LNCAP (cell line): ENCODE results near the gene LMNA.

Experiments
- CTCF ChIP-seq: fragments of 450-650 bp; IDR thresholded peaks from 2 replicates; pipeline ENCODE4 v1.5.1; 2017; ENCODE audit warnings: mild to moderate bottlenecking

Gene LMNA

GRCh38 chr1:156097499-156098178 is 16.9 kb upstream of the LMNA start:
- TF ChIP-seq CTCF = no peak

- no peak for TF ChIP-seq CTCF
Observed at GRCh38 chr1:156098784-156099183, 15.7 kb upstream of the LMNA start.

GRCh38 chr1:156099282-156099681 is 15.2 kb upstream of the LMNA start:
- TF ChIP-seq CTCF = no peak

GRCh38 chr1:156100205-156100995 is 14.1 kb upstream of the LMNA start:
- no peak for TF ChIP-seq CTCF

- TF ChIP-seq CTCF = no peak
Observed at GRCh38 chr1:156101880-156102279, 12.6 kb upstream of the LMNA start.

GRCh38 chr1:156102633-156103511 is 11.6 kb upstream of the LMNA start:
- TF ChIP-seq CTCF = no peak

GRCh38 chr1:156103521-156103947 is 11.0 kb upstream of the LMNA start:
- TF ChIP-seq CTCF = no peak
